MM.1S (cell line): ENCODE results near the gene UBE2E2.

ENCODE experiments used
- DNase-seq: peaks from one replicate; pipeline ENCODE4 v3.0.0-alpha.2; 2015
- H2AFZ ChIP-seq: fragments of 300-600 bp; sonication (generic); 2 replicates; pipeline ENCODE4 v1.6.0; 2016; ENCODE audit warnings: antibody characterized with exemption, low read length
- H3F3A ChIP-seq: fragments of 300-600 bp; sonication (generic); 2 replicates; pipeline ENCODE4 v1.6.1; 2016; ENCODE audit warnings: mild to moderate bottlenecking, antibody characterized with exemption, low read length, moderate library complexity, mixed read lengths; ENCODE audit not compliant: insufficient read depth
- H3K27ac ChIP-seq: fragments of 300-600 bp; sonication (generic); 2 replicates; pipeline ENCODE4 v1.5.1; 2016; ENCODE audit warnings: mild to moderate bottlenecking, low read length
- H3K27me3 ChIP-seq: fragments of 300-600 bp; sonication (generic); replicated peaks from 2 replicates; pipeline ENCODE4 v1.6.0; 2016; ENCODE audit warnings: low read length; ENCODE audit not compliant: insufficient read depth
- H3K36me3 ChIP-seq: fragments of 300-600 bp; sonication (generic); replicated peaks from 2 replicates; pipeline ENCODE4 v1.6.1; 2016; ENCODE audit warnings: mild to moderate bottlenecking, low read length, mixed read lengths; ENCODE audit not compliant: insufficient read depth
- H3K4me1 ChIP-seq: fragments of 300-600 bp; sonication (generic); 2 replicates; pipeline ENCODE4 v1.6.1; 2016; ENCODE audit warnings: low read length, mixed read lengths
- H3K4me2 ChIP-seq: fragments of 300-600 bp; sonication (generic); 2 replicates; pipeline ENCODE4 v1.6.0; 2016; ENCODE audit warnings: low read depth, low read length
- H3K4me3 ChIP-seq: fragments of 300-600 bp; sonication (generic); 2 replicates; pipeline ENCODE4 v1.5.1; 2016; ENCODE audit warnings: low read length, mixed read lengths
- H3K79me2 ChIP-seq: fragments of 300-600 bp; sonication (generic); 2 replicates; pipeline ENCODE4 v1.6.1; 2016; ENCODE audit warnings: mixed run types, low read length, mixed read lengths
- H3K9ac ChIP-seq: fragments of 300-600 bp; sonication (generic); 2 replicates; pipeline ENCODE4 v1.6.1; 2016; ENCODE audit warnings: low read length, mixed read lengths
- H3K9me2 ChIP-seq: fragments of 300-600 bp; sonication (generic); replicated peaks from 2 replicates; pipeline ENCODE4 v1.6.1; 2016; ENCODE audit warnings: mild to moderate bottlenecking, low read length, mixed read lengths; ENCODE audit not compliant: insufficient read depth
- H3K9me3 ChIP-seq: fragments of 300-600 bp; sonication (generic); replicated peaks from 2 replicates; pipeline ENCODE4 v1.6.1; 2016; ENCODE audit warnings: mild to moderate bottlenecking, low read length, mixed read lengths; ENCODE audit not compliant: insufficient read depth
- H4K20me1 ChIP-seq: fragments of 300-600 bp; sonication (generic); 2 replicates; pipeline ENCODE4 v1.6.1; 2016; ENCODE audit warnings: mild to moderate bottlenecking, low read length, moderate library complexity, mixed read lengths; ENCODE audit not compliant: insufficient read depth
- CTCF ChIP-seq: fragments of 300-600 bp; sonication (generic); IDR thresholded peaks from 2 replicates; pipeline ENCODE4 v1.5.1; 2016; ENCODE audit warnings: antibody characterized with exemption, low read length, mixed read lengths
- EZH2 ChIP-seq: fragments of 300-600 bp; sonication (generic); optimal IDR thresholded peaks from 2 replicates; pipeline ENCODE3; 2017; ENCODE audit warnings: low read depth, mild to moderate bottlenecking, antibody characterized with exemption, low read length, mixed read lengths
- EZH2phosphoT487 ChIP-seq: fragments of 300-600 bp; sonication (generic); IDR thresholded peaks from 2 replicates; pipeline ENCODE4 v1.6.1; 2018; ENCODE audit warnings: antibody characterized with exemption, low read length

UBE2E2 gene

DNA sequence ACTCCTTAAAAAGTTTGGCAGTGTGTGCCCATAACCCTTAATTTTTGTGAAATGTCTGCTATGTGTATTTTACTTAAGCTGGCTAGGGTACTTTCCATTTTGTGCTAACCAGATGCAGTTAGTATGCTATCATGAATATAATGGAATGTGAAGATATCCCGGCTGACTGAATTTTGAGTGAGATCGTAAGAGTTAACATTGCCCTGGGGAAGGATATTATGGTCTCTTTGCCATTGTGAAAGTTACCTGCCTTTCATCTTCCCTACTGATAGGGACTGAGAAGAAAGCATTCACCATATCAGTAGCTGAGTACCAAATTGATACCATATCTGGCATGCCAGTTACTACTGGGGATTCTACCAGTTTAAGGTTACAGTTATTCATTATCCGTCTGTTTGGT is 243.2 kb downstream of the UBE2E2 start:
- Histone ChIP-seq H3K9me3 (no peaks in the 10 kb centered on the region), H2AFZ (no peak overlapping the region), H3K9ac (no peak overlapping the region), H3K27ac (no peak overlapping the region), H3K27me3 (no peaks in the 10 kb centered on the region), H3K36me3 (no peaks in the 10 kb centered on the region), H3F3A (no peaks in the 10 kb centered on the region), H3K9me2 (no peaks in the 10 kb centered on the region), H3K4me3 (no peak overlapping the region), H3K4me2 (no peak overlapping the region), H3K79me2 (peaks cover 36% of the 10 kb centered on the region), H4K20me1 (no peaks in the 10 kb centered on the region), H3K4me1 (peaks cover 7% of the 10 kb centered on the region)
- no peak for TF ChIP-seq EZH2
- TF ChIP-seq EZH2phosphoT487, result no peak
- TF ChIP-seq CTCF, result no peak
- no peak for DNase-seq

DNA sequence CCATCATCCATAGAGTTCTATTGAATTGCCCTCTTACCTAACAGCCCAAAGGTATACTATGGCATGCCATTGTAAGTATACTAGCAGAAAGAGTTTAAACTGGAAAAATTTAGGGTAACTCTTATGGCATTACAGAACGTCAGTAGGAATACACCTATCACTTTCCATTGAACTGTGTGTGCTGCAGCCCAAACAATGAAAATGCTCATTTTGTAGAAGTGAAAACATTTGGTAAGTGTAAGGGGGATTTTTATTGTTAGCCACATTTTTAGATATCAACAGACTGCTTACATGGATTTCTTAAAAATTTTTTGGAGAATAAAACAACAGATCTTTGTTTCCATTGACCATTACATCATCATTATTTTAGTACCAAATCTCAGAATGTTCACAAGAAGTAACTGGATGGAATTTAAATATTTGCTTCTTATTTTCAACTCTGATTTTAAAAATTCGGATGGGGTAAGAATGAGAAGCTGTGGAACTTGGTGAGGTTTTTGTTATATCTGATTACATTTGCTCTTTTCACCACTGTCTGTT is 245.9 kb downstream of the UBE2E2 start:
- no peak overlapping the region for H3K4me3 ChIP-seq
- no peaks in the 10 kb centered on the region for H3K9me3 ChIP-seq
- no peaks in the 10 kb centered on the region for H3K36me3 ChIP-seq
- no peaks in the 10 kb centered on the region for H3K4me1 ChIP-seq
- H2AFZ ChIP-seq, result no peak overlapping the region
- H3K4me2 ChIP-seq, result no peak overlapping the region
- no peak overlapping the region for H3K9ac ChIP-seq
- DNase-seq, result no peak
- H3K27ac ChIP-seq, result no peak overlapping the region
- peaks cover 28% of the 10 kb centered on the region for H3K79me2 ChIP-seq
- H3F3A ChIP-seq, result no peaks in the 10 kb centered on the region
- no peaks in the 10 kb centered on the region for H3K9me2 ChIP-seq
- no peak for TF ChIP-seq EZH2
- no peak for TF ChIP-seq EZH2phosphoT487
- no peak for TF ChIP-seq CTCF
- H3K27me3 ChIP-seq, result no peaks in the 10 kb centered on the region
- H4K20me1 ChIP-seq, result no peaks in the 10 kb centered on the region

DNA sequence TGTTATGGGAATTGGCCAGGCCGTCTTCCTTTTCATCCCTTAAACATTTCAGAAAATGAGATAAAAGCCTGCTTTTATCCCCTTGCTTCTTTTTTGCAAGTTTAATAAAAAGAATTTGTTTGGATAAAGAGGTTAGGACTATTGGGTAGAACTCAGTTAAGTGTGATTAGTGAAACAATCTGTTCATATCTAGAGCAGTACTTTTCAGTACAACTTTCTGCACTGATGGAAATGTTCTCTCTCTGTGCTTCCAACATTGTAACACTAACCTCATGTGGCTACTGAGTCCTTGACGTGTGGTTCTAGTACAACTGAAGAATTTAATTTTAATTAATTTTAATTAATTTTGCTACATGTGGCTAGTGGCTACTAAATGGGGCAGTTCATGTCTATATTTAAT is 246.9 kb downstream of the UBE2E2 start:
- Histone ChIP-seq H3K27ac (no peak overlapping the region), H3K36me3 (no peaks in the 10 kb centered on the region), H3K4me3 (no peak overlapping the region), H2AFZ (no peak overlapping the region), H4K20me1 (no peaks in the 10 kb centered on the region), H3K4me1 (no peaks in the 10 kb centered on the region), H3K27me3 (no peaks in the 10 kb centered on the region), H3K9me2 (no peaks in the 10 kb centered on the region), H3K9me3 (no peaks in the 10 kb centered on the region), H3K4me2 (no peak overlapping the region), H3K79me2 (peaks cover 22% of the 10 kb centered on the region; the same call in 1 of the 2 replicates), H3K9ac (no peak overlapping the region), H3F3A (no peaks in the 10 kb centered on the region)
- DNase-seq, result no peak
- TF ChIP-seq EZH2 (no peak), CTCF (no peak), EZH2phosphoT487 (no peak)
